HEK293 (cell line): Measurements from ENCODE around the gene HES2.

Source experiments
- CTCF ChIA-PET: fragments of 350-600 bp; formaldehyde crosslinking; extraction: SDS; loops from one replicate; lab custom pipeline; 2021; ENCODE audit warnings: antibody characterized with exemption; lab: Yijun Ruan, JAX
- POLR2A ChIA-PET: fragments of 300-600 bp; formaldehyde crosslinking; extraction: SDS; loops from one replicate; lab custom pipeline; 2020; ENCODE audit warnings: antibody characterized with exemption, inconsistent platforms; lab: Yijun Ruan, JAX
- H3K27ac ChIP-seq: fragments of 200-500 bp; sonication (Bioruptor generic); 2 replicates; pipeline ENCODE4 v1.5.1; 2014; ENCODE audit warnings: low read depth, low read length, control low read depth, inconsistent platforms; ENCODE audit errors: extremely low read depth
- H3K36me3 ChIP-seq, 2 experiments: fragments of 200-500 bp in 1 of 2; sonication (Bioruptor generic) in 1 of 2; 1 replicate in 1 of 2; 2 replicates in 1 of 2; pipeline ENCODE4 v1.5.1; 2014 to 2017; ENCODE audit warnings: inconsistent platforms in 2 of 2, low read length in 2 of 2; ENCODE audit not compliant: control insufficient read depth in 2 of 2, insufficient read depth in 1 of 2
- H3K4me1 ChIP-seq: fragments of 200-500 bp; sonication (Bioruptor generic); 2 replicates; pipeline ENCODE4 v1.5.1; 2014; ENCODE audit warnings: mild to moderate bottlenecking, low read length, inconsistent platforms; ENCODE audit not compliant: control insufficient read depth, insufficient read depth
- H3K4me3 ChIP-seq: 2 replicates; pipeline ENCODE4 v1.5.1; 2011; ENCODE audit warnings: low read depth, mild to moderate bottlenecking, control low read depth, low read length, moderate library complexity
- H3K9me3 ChIP-seq: fragments of 200-500 bp; sonication (Bioruptor generic); 2 replicates; pipeline ENCODE4 v1.5.1; 2014; ENCODE audit warnings: low read depth, low read length, inconsistent platforms; ENCODE audit not compliant: control insufficient read depth, insufficient read depth
- OVOL3 ChIP-seq: fragments of 450-650 bp; formaldehyde crosslinking; IDR thresholded peaks from 2 replicates; pipeline ENCODE4 v1.5.1; 2016; ENCODE audit warnings: missing biosample characterization, missing genetic modification characterization
- TRIM28 ChIP-seq: IDR thresholded peaks from 2 replicates; pipeline ENCODE4 v1.6.1; 2011; ENCODE audit warnings: low read length, control low read depth, borderline replicate concordance
- ZBTB17 ChIP-seq: fragments of 450-650 bp; formaldehyde crosslinking; IDR thresholded peaks from 2 replicates; pipeline ENCODE4 v1.5.1; 2016; ENCODE audit warnings: missing biosample characterization, missing genetic modification characterization
- ZBTB8A ChIP-seq: fragments of 450-650 bp; formaldehyde crosslinking; IDR thresholded peaks from 2 replicates; pipeline ENCODE4 v1.5.1; 2016; ENCODE audit warnings: missing biosample characterization, missing genetic modification characterization
- ZFP3 ChIP-seq: fragments of 450-650 bp; formaldehyde crosslinking; IDR thresholded peaks from 2 replicates; pipeline ENCODE4 v1.5.1; 2016; ENCODE audit warnings: low read depth, missing biosample characterization, missing genetic modification characterization
- ZFP37 ChIP-seq: fragments of 450-650 bp; formaldehyde crosslinking; IDR thresholded peaks from 2 replicates; pipeline ENCODE4 v1.5.1; 2016; ENCODE audit warnings: missing biosample characterization, missing genetic modification characterization
- ZNF10 ChIP-seq: fragments of 450-650 bp; formaldehyde crosslinking; IDR thresholded peaks from 2 replicates; pipeline ENCODE4 v1.5.1; 2017; ENCODE audit warnings: missing biosample characterization, missing genetic modification characterization
- ZNF140 ChIP-seq: fragments of 450-650 bp; formaldehyde crosslinking; IDR thresholded peaks from 2 replicates; pipeline ENCODE4 v1.5.1; 2016; ENCODE audit warnings: missing biosample characterization, missing genetic modification characterization
- ZNF48 ChIP-seq: fragments of 450-650 bp; formaldehyde crosslinking; IDR thresholded peaks from 2 replicates; pipeline ENCODE4 v1.5.1; 2016; ENCODE audit warnings: missing biosample characterization, missing genetic modification characterization
- ZNF548 ChIP-seq: fragments of 450-650 bp; formaldehyde crosslinking; IDR thresholded peaks from 2 replicates; pipeline ENCODE4 v1.5.1; 2016; ENCODE audit warnings: missing biosample characterization, missing genetic modification characterization
- TF ChIP-seq, protein P1 (sequence below): fragments of 450-650 bp; formaldehyde crosslinking; IDR thresholded peaks from 2 replicates; pipeline ENCODE4 v1.5.1; 2016; ENCODE audit warnings: missing biosample characterization, missing genetic modification characterization
- TF ChIP-seq, protein P2 (sequence below): fragments of 450-650 bp; formaldehyde crosslinking; IDR thresholded peaks from 2 replicates; pipeline ENCODE4 v1.5.1; 2016; ENCODE audit warnings: missing biosample characterization, missing genetic modification characterization
- TF ChIP-seq, protein P3 (sequence below): fragments of 450-650 bp; formaldehyde crosslinking; conservative IDR thresholded peaks from 2 replicates; pipeline ENCODE4 v1.5.1; 2016; ENCODE audit warnings: low read depth, missing biosample characterization, missing genetic modification characterization
- TF ChIP-seq, protein P4 (sequence below): fragments of 450-650 bp; formaldehyde crosslinking; IDR thresholded peaks from 2 replicates; pipeline ENCODE4 v1.5.1; 2017; ENCODE audit warnings: missing biosample characterization, missing genetic modification characterization
- TF ChIP-seq, protein P5 (sequence below): fragments of 450-650 bp; formaldehyde crosslinking; IDR thresholded peaks from 2 replicates; pipeline ENCODE4 v1.5.1; 2016; ENCODE audit warnings: missing biosample characterization, missing genetic modification characterization

Gene HES2

DNA sequence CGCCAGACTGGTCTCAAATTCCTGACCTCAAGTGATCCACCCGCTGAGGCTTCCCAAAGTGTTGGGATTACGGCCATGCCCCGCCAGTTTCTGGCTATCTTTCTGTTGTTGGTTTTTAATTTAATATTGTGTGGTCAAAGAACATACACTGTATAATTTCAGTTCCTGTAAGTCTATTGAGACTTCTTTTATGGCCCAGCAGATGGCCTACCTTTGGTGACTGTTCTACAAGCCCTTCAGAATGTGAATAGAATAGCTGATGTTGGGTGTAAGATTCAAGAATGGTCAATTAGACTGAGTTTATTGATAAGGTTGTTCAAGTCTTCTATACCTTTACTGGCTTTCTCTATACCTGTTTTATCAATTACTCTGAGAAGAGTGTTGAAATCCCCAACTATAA, 10.7 kb downstream of the HES2 start:
- Histone ChIP-seq H3K4me3 (no peak overlapping the region), H3K27ac (no peak overlapping the region), H3K36me3 (no peaks in the 10 kb centered on the region), H3K9me3 (no peaks in the 10 kb centered on the region), H3K4me1 (no peaks in the 10 kb centered on the region)
- ChIA-PET POLR2A (interaction anchor here (0.7 to 0.9 kb wide), 2 partner anchors 15 to 114 kb away, joined by 3 to 4 read pairs; partner anchors contain the start of gene ACOT7), CTCF (interaction anchor here (1.1 to 1.5 kb wide), 2 partner anchors 61 to 162 kb away, joined by 5 to 14 read pairs; no protein-coding TSS in a partner anchor)
- TF ChIP-seq ZFP3 (tag by site-specific recombination) (no peak), ZFP37 (no peak)

DNA sequence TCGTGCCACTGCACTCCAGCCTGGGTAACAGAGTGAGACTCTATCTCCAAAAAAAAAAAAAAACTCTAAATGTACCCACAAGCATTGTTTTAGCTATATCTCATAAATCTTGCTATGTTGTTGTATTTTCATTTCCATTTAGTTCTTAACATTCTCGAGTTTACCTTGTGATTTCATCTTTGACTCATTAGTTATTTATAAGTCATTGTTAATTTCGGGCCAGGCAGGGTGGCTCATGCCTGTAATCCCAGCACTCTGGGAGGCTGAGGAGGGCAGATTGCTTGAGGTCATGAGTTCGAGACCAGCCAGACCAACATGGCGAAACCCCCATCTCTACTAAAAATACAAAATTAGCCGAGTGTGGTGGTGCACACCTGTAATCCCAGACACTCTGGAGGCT, 11.7 kb downstream of the HES2 start:
- Histone ChIP-seq H3K4me3 (no peak overlapping the region), H3K4me1 (no peaks in the 10 kb centered on the region), H3K36me3 (no peaks in the 10 kb centered on the region), H3K27ac (no peak overlapping the region), H3K9me3 (no peaks in the 10 kb centered on the region)
- TF ChIP-seq OVOL3 (no peak), ZBTB8A (tag by site-specific recombination) (no peak)
- ChIA-PET CTCF (interaction anchor here (0.7 to 1.1 kb wide), 4 partner anchors 47 to 165 kb away, joined by 3 to 14 read pairs (median 6); no protein-coding TSS in a partner anchor), POLR2A (no interaction called here)

DNA sequence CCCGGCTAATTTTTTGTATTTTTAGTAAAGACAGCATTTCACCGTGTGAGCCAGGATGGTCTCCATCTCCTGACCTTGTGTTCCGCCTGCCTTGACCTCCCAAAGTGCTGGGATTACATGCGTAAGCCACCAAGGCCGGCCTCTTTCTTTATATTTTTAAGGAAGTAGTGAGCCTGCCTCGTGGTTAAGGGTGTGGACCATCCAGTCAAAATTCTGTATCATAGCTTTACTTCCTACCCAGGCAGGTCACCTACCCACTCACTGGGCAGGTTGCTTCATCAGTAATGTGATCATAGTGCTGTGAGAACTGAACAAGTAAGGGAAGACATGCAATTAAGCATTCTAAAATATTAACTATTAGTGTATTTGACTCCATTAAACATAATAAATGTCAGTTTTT, 18.0 kb downstream of the HES2 start:
- CTCF ChIA-PET = interaction anchor here (0.6 to 9.4 kb wide), 6 partner anchors 24 to 163 kb away, joined by 3 to 68 read pairs (median 10); no protein-coding TSS in a partner anchor
- TF ChIP-seq ZBTB17 (tag by site-specific recombination) (no peak), ZNF48 (tag by site-specific recombination) (no peak), ZNF548 (tag by site-specific recombination) (no peak)
- TF ChIP-seq, protein P1, sequence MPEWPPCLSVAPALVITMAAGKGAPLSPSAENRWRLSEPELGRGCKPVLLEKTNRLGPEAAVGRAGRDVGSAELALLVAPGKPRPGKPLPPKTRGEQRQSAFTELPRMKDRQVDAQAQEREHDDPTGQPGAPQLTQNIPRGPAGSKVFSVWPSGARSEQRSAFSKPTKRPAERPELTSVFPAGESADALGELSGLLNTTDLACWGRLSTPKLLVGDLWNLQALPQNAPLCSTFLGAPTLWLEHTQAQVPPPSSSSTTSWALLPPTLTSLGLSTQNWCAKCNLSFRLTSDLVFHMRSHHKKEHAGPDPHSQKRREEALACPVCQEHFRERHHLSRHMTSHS = no peak
- TF ChIP-seq, protein P2, sequence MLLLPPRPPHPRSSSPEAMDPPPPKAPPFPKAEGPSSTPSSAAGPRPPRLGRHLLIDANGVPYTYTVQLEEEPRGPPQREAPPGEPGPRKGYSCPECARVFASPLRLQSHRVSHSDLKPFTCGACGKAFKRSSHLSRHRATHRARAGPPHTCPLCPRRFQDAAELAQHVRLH (tag by site-specific recombination) = no peak
- TF ChIP-seq, all 188 proteins: peak for 0
- Histone ChIP-seq H3K36me3 (no peaks in the 10 kb centered on the region), H3K9me3 (no peaks in the 10 kb centered on the region), H3K4me3 (no peak overlapping the region), H3K4me1 (no peaks in the 10 kb centered on the region), H3K27ac (no peak overlapping the region)
- POLR2A ChIA-PET = interaction anchor here (0.6 kb wide), 1 partner anchor 239 kb away, joined by 6 read pairs; no protein-coding TSS in a partner anchor

DNA sequence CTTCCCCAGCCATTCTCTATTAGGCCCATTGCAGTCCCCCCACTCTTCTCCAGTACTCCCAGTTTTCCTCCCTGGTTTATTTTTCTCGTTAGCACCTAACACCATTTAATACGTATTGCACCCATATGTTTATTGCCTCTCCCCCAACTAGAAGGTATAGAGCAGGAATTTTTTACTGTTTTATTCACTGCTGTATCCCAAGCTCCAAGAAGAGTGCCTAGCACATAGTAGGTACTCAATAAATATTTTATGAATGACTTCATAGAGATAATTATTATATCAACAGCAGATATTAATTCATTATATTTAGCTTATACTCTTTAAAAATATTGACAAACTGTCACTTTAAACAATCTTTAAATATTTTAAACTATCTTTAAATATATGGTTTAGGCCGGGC, 20.4 kb downstream of the HES2 start:
- no peak overlapping the region for H3K27ac ChIP-seq
- H3K9me3 ChIP-seq = no peaks in the 10 kb centered on the region
- ChIA-PET POLR2A (interaction anchor here (0.6 kb wide), 1 partner anchor 49 kb away, joined by 3 read pairs; no protein-coding TSS in a partner anchor), CTCF (interaction anchor here (0.6 to 9.4 kb wide), 6 partner anchors 27 to 365 kb away, joined by 3 to 77 read pairs (median 3); no protein-coding TSS in a partner anchor)
- H3K4me1 ChIP-seq = peaks cover under 1% of the 10 kb centered on the region; the same call in 1 of the 2 replicates
- H3K36me3 ChIP-seq = no peaks in the 10 kb centered on the region
- H3K4me3 ChIP-seq = no peak overlapping the region
- TF ChIP-seq TRIM28 (no peak), ZNF10 (tag by site-specific recombination) (no peak), OVOL3 (no peak), ZNF140 (no peak)
- TF ChIP-seq, protein P3, sequence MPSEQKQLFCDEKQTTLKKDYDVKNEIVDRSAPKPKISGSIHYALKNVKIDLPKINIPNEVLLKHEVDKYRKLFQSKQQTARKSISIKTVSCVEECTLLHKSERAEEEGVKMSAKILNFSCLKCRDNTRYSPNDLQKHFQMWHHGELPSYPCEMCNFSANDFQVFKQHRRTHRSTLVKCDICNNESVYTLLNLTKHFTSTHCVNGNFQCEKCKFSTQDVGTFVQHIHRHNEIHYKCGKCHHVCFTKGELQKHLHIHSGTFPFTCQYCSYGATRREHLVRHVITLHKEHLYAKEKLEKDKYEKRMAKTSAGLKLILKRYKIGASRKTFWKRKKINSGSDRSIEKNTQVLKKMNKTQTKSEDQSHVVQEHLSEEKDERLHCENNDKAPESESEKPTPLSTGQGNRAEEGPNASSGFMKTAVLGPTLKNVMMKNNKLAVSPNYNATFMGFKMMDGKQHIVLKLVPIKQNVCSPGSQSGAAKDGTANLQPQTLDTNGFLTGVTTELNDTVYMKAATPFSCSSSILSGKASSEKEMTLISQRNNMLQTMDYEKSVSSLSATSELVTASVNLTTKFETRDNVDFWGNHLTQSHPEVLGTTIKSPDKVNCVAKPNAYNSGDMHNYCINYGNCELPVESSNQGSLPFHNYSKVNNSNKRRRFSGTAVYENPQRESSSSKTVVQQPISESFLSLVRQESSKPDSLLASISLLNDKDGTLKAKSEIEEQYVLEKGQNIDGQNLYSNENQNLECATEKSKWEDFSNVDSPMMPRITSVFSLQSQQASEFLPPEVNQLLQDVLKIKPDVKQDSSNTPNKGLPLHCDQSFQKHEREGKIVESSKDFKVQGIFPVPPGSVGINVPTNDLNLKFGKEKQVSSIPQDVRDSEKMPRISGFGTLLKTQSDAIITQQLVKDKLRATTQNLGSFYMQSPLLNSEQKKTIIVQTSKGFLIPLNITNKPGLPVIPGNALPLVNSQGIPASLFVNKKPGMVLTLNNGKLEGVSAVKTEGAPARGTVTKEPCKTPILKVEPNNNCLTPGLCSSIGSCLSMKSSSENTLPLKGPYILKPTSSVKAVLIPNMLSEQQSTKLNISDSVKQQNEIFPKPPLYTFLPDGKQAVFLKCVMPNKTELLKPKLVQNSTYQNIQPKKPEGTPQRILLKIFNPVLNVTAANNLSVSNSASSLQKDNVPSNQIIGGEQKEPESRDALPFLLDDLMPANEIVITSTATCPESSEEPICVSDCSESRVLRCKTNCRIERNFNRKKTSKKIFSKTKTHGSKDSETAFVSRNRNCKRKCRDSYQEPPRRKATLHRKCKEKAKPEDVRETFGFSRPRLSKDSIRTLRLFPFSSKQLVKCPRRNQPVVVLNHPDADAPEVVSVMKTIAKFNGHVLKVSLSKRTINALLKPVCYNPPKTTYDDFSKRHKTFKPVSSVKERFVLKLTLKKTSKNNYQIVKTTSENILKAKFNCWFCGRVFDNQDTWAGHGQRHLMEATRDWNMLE (tag by site-specific recombination) = no peak
- TF ChIP-seq, protein P4, sequence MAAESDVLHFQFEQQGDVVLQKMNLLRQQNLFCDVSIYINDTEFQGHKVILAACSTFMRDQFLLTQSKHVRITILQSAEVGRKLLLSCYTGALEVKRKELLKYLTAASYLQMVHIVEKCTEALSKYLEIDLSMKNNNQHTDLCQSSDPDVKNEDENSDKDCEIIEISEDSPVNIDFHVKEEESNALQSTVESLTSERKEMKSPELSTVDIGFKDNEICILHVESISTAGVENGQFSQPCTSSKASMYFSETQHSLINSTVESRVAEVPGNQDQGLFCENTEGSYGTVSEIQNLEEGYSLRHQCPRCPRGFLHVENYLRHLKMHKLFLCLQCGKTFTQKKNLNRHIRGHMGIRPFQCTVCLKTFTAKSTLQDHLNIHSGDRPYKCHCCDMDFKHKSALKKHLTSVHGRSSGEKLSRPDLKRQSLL (tag by site-specific recombination) = no peak
- TF ChIP-seq, protein P5, sequence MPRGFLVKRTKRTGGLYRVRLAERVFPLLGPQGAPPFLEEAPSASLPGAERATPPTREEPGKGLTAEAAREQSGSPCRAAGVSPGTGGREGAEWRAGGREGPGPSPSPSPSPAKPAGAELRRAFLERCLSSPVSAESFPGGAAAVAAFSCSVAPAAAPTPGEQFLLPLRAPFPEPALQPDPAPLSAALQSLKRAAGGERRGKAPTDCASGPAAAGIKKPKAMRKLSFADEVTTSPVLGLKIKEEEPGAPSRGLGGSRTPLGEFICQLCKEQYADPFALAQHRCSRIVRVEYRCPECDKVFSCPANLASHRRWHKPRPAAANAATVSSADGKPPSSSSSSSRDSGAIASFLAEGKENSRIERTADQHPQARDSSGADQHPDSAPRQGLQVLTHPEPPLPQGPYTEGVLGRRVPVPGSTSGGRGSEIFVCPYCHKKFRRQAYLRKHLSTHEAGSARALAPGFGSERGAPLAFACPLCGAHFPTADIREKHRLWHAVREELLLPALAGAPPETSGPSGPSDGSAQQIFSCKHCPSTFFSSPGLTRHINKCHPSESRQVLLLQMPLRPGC (tag by site-specific recombination) = no peak
